ENCODE results near the gene GBX2. TPM values are rescaled to one million over a fixed set of nuclear protein-coding genes. Genes with fewer than 3 reads are reported as not detected.

Gene GBX2
- total and polyA plus RNA-seq, 2 of the 8 experiments (the other 6 are each of a cell fraction or from before 2014, with no cell fraction given), result 0.38 to 0.89 TPM

GRCh38 chr2:236124182-236124893 lies 43.8 kb downstream of the GBX2 start:
- 93% methylated on average over 25 of the region's 30 CpGs; no CpG with 5 or more reads in 1 of the 2 experiments for WGBS, 2 experiments (ENCODE audit: extremely low coverage in 1 of 2, insufficient coverage in 1 of 2, insufficient read length in 1 of 2, insufficient replicate concordance in 2 of 2, low coverage in 1 of 2, low lambda C conversion rate in 2 of 2, missing lambda C conversion rate in 1 of 2)
- TF ChIP-seq EZH2 (IDR thresholded peaks at IDR 0.05; ENCODE audit: low read depth, low read length, severe bottlenecking), result no peak
- no peak for TF ChIP-seq RBBP5 (IDR thresholded peaks at IDR 0.05; ENCODE audit: borderline replicate concordance, low read depth, low read length)
- no peak for TF ChIP-seq SIX5 (IDR thresholded peaks at IDR 0.05; ENCODE audit: low read depth, low read length)
- no peak for TF ChIP-seq JUN (IDR thresholded peaks at IDR 0.05; ENCODE audit: low read depth, low read length)
- TF ChIP-seq KDM4A (IDR thresholded peaks at IDR 0.05; ENCODE audit: low read depth, low read length, severe bottlenecking), result no peak
- TF ChIP-seq TAF7 (optimal IDR thresholded peaks at IDR 0.05; ENCODE audit: borderline replicate concordance, low read depth, low read length), result no peak
- no peak for TF ChIP-seq RXRA (IDR thresholded peaks at IDR 0.05; ENCODE audit: insufficient read depth, low read depth, low read length)
- no peak for TF ChIP-seq SP2 (IDR thresholded peaks at IDR 0.05; ENCODE audit: low read length)
- TF ChIP-seq CEBPB (IDR thresholded peaks at IDR 0.05; ENCODE audit: low read depth, low read length), result no peak
- no peak for TF ChIP-seq E2F6 (IDR thresholded peaks at IDR 0.05)
- no peak for TF ChIP-seq SIRT6 (IDR thresholded peaks at IDR 0.05; ENCODE audit: low read length)
- no peak for TF ChIP-seq TCF12 (IDR thresholded peaks at IDR 0.05; ENCODE audit: low read depth, low read length)
- H3K23me2 ChIP-seq (ENCODE audit: low read depth, low read length), result no peaks in the 10 kb centered on the region
- peaks cover 0 to 3% (median 0%) of the 10 kb centered on the region in 4 experiments; a peak in 5 of 7 replicates for H3K27me3 ChIP-seq (replicated peaks in 1 of 4; ENCODE audit: control insufficient read depth in 3 of 4, extremely low read depth in 1 of 4, insufficient read depth in 3 of 4, low read length in 3 of 4)
- H3K23ac ChIP-seq (ENCODE audit: insufficient read length), result no peak overlapping the region
- H3K4me1 ChIP-seq (replicated peaks in 1 of 4; ENCODE audit: control insufficient read depth in 3 of 4, insufficient read depth in 4 of 4, low read length in 3 of 4), result peaks cover 0 to 7% (median 2%) of the 10 kb centered on the region in 4 experiments; a peak in 2 of 7 replicates
- H3K18ac ChIP-seq (ENCODE audit: extremely low read depth, low read length), result no peak overlapping the region
- CTCF ChIA-PET (ENCODE audit: partially characterized antibody), result interaction anchor here (0.6 to 2.0 kb wide), 2 partner anchors 31 to 75 kb away, joined by 3 to 4 read pairs; no protein-coding TSS in a partner anchor
- H3K79me1 ChIP-seq (ENCODE audit: low read depth, low read length), result no peaks in the 10 kb centered on the region; the same call in 1 of the 2 replicates
- no peak overlapping the region for H3K4ac ChIP-seq (replicated peaks; ENCODE audit: insufficient read length, low read depth, low read length)
- no peak overlapping the region for H3K56ac ChIP-seq (replicated peaks; ENCODE audit: insufficient read length, low read depth, low read length)
- H2BK20ac ChIP-seq (ENCODE audit: low read length), result no peak overlapping the region
- no peak overlapping the region for H2BK12ac ChIP-seq (ENCODE audit: low read depth, low read length)
- no peak overlapping the region for H2BK15ac ChIP-seq (ENCODE audit: low read length)
- H4K8ac ChIP-seq (ENCODE audit: extremely low read depth, insufficient read depth, low read length), result no peak overlapping the region
- no peak overlapping the region for H2BK120ac ChIP-seq (replicated peaks; ENCODE audit: low read depth, low read length)
- DNase-seq (ENCODE audit: low read depth in 1 of 2, low spot score in 2 of 2) (no peak), FAIRE-seq (no peak)
- no peak overlapping the region for H4K5ac ChIP-seq (ENCODE audit: insufficient read length, low read depth, low read length)
- H3K4me2 ChIP-seq (ENCODE audit: insufficient read depth in 1 of 2, low read depth in 2 of 2, low read length in 2 of 2), result no peak overlapping the region
- no peak overlapping the region for H3K27ac ChIP-seq (ENCODE audit: low read depth, low read length)
- H3K79me2 ChIP-seq (ENCODE audit: control insufficient read depth in 1 of 2, insufficient read depth in 2 of 2, low read length in 2 of 2), result no peaks in the 10 kb centered on the region
- peaks cover 2 to 8% of the 10 kb centered on the region in 2 experiments for H4K20me1 ChIP-seq (replicated peaks in 1 of 2; ENCODE audit: control insufficient read depth in 1 of 2, insufficient read depth in 2 of 2, low read length in 2 of 2)
- H2AK5ac ChIP-seq (ENCODE audit: low read depth, low read length), result no peak overlapping the region
- H3K14ac ChIP-seq (ENCODE audit: insufficient read length), result no peak overlapping the region
- no peak overlapping the region for H3K9ac ChIP-seq (replicated peaks in 1 of 4; ENCODE audit: extremely low read depth in 1 of 4, low read depth in 3 of 4, low read length in 3 of 4)
- H2AFZ ChIP-seq (ENCODE audit: low read length), result no peak overlapping the region
- H4K91ac ChIP-seq (replicated peaks; ENCODE audit: insufficient read length, low read length), result no peak overlapping the region
- H2BK5ac ChIP-seq (ENCODE audit: low read depth, low read length), result no peak overlapping the region
- POLR2A ChIA-PET (ENCODE audit: partially characterized antibody), result interaction anchor here (1.1 kb wide), 1 partner anchor 36 kb away, joined by 3 read pairs; no protein-coding TSS in a partner anchor
- H3K4me3 ChIP-seq (ENCODE audit: extremely low read depth in 1 of 4, insufficient read depth in 2 of 4, low read depth in 3 of 4, low read length in 4 of 4), result no peak overlapping the region
- no peaks in the 10 kb centered on the region; a peak in 1 of 8 replicates for H3K36me3 ChIP-seq (ENCODE audit: control insufficient read depth in 2 of 4, insufficient read depth in 4 of 4, low read length in 3 of 4)
- no peaks in the 10 kb centered on the region for H3K9me3 ChIP-seq (ENCODE audit: insufficient read depth in 2 of 2, low read depth in 1 of 2, low read length in 1 of 2)

Data from H1 (cell line).